HepG2 (cell line): Measurements from ENCODE around the gene PLCB1. TPM values are rescaled to one million over a fixed set of nuclear protein-coding genes. Genes with fewer than 3 reads are reported as not detected.

ENCODE experiments used
- ARID5B ChIP-seq: IDR thresholded peaks from 2 replicates; pipeline ENCODE4 v1.4.0; 2020; ENCODE audit warnings: mild to moderate bottlenecking, missing genetic modification reagents
- EP300 ChIP-seq, 3 experiments: sonication (generic) in 1 of 3; formaldehyde crosslinking in 1 of 3; IDR thresholded peaks; 2 replicates each; pipeline versions ENCODE4 v1.5.1 to v1.6.1; 2011 to 2020; ENCODE audit warnings: low read depth in 2 of 3, low read length in 2 of 3, borderline replicate concordance in 1 of 3, improper control_type of control experiment in 1 of 3, mild to moderate bottlenecking in 1 of 3, missing genetic modification reagents in 1 of 3, moderate library complexity in 1 of 3
- ESRRA ChIP-seq: sonication (generic); formaldehyde crosslinking; IDR thresholded peaks from 2 replicates; pipeline ENCODE4 v1.5.1; 2020; ENCODE audit warnings: mild to moderate bottlenecking, low read depth, missing genetic modification reagents
- FOXA1 ChIP-seq, 2 experiments: fragments of 450-650 bp in 1 of 2; sonication (generic) in 1 of 2; formaldehyde crosslinking in 1 of 2; IDR thresholded peaks; 2 replicates each; pipeline versions ENCODE4 v1.4.0 to v1.6.1; 2016 to 2020; ENCODE audit warnings: missing genetic modification reagents in 1 of 2
- FOXA3 ChIP-seq: IDR thresholded peaks from 2 replicates; pipeline ENCODE4 v1.6.1; 2016; ENCODE audit warnings: missing genetic modification reagents, missing compliant biosample characterization
- FOXO1 ChIP-seq: sonication (generic); formaldehyde crosslinking; IDR thresholded peaks from 2 replicates; pipeline ENCODE4 v1.4.0; 2020; ENCODE audit warnings: missing genetic modification reagents
- GABPA ChIP-seq, 2 experiments: IDR thresholded peaks; 2 replicates each; pipeline ENCODE4 v1.6.1; 2011 to 2016; ENCODE audit warnings: low read depth in 2 of 2, low read length in 1 of 2, missing biosample characterization in 1 of 2, missing genetic modification characterization in 1 of 2
- HNF1B ChIP-seq: sonication (generic); formaldehyde crosslinking; IDR thresholded peaks from 2 replicates; pipeline ENCODE4 v1.5.1; 2020; ENCODE audit warnings: mild to moderate bottlenecking, moderate library complexity, missing genetic modification reagents
- PAXIP1 ChIP-seq: sonication (generic); formaldehyde crosslinking; conservative IDR thresholded peaks from 2 replicates; pipeline ENCODE4 v1.4.0; 2020; ENCODE audit warnings: mild to moderate bottlenecking, missing genetic modification reagents, moderate library complexity
- PLRG1 ChIP-seq: fragments of 450-650 bp; conservative IDR thresholded peaks from 2 replicates; pipeline ENCODE4 v1.6.1; 2016
- POGZ ChIP-seq: sonication (generic); formaldehyde crosslinking; IDR thresholded peaks from 2 replicates; pipeline ENCODE4 v1.4.0; 2020; ENCODE audit warnings: mild to moderate bottlenecking, missing genetic modification reagents
- RARA ChIP-seq: IDR thresholded peaks from 2 replicates; pipeline ENCODE4 v1.6.1; 2016; ENCODE audit warnings: missing genetic modification reagents, missing compliant biosample characterization
- RCOR2 ChIP-seq: IDR thresholded peaks from 2 replicates; pipeline ENCODE4 v1.6.1; 2016; ENCODE audit warnings: missing biosample characterization, missing genetic modification reagents
- ZNF335 ChIP-seq: sonication (generic); formaldehyde crosslinking; IDR thresholded peaks from 2 replicates; pipeline ENCODE4 v1.4.0; 2020; ENCODE audit warnings: missing genetic modification reagents
- ZNF362 ChIP-seq: sonication (generic); formaldehyde crosslinking; IDR thresholded peaks from 2 replicates; pipeline ENCODE4 v1.4.0; 2020; ENCODE audit warnings: missing genetic modification reagents, mild to moderate bottlenecking, borderline replicate concordance
- ZNF556 ChIP-seq: sonication (generic); formaldehyde crosslinking; IDR thresholded peaks from 2 replicates; pipeline ENCODE4 v1.4.0; 2020; ENCODE audit warnings: mild to moderate bottlenecking, missing genetic modification reagents, borderline replicate concordance
- ZNF782 ChIP-seq: sonication (generic); formaldehyde crosslinking; IDR thresholded peaks from 2 replicates; pipeline ENCODE4 v1.4.0; 2020; ENCODE audit warnings: missing genetic modification reagents, mild to moderate bottlenecking, borderline replicate concordance
- polyA plus RNA-seq, 8 experiments: library from polyadenylated mRNA; depleted of rRNA in 3 of 8; stranded (reverse) in 7 of 8; unstranded in 1 of 8; fragments of >200 nt; fragmentation: Illumina TruSeq in 4 of 8; extraction: Trizol in 4 of 8; gene quantifications; 2 replicates each; pipeline versions ENCODE4 v1.2.1 to v1.2.3, GENCODE V29; 2011 to 2016; ENCODE audit warnings: low read depth in 4 of 8, missing spikeins in 1 of 8, mixed read lengths in 1 of 8; ENCODE audit not compliant: insufficient read depth in 1 of 8
- total RNA-seq, 5 experiments: library from RNA; depleted of rRNA; stranded (reverse); fragments of >200 nt; fragmentation: Illumina TruSeq; extraction: Trizol; gene quantifications; 2 replicates each; pipeline ENCODE4 v1.2.3, GENCODE V29; 2016; ENCODE audit warnings: low read depth in 1 of 5

Gene PLCB1
- total and polyA plus RNA-seq, 2 of the 13 experiments (the other 11 are each of a cell fraction or from before 2014, with no cell fraction given): 42.4 to 55.9 TPM

GRCh38 chr20:8858181-8858787 is 726.2 kb downstream of the PLCB1 start (continued):
- TF ChIP-seq HNF1B (CRISPR knock-in tag): no peak
- peak; percentile 50 for TF ChIP-seq FOXA3
- no peak for TF ChIP-seq GABPA (IDR thresholded peaks at IDR 0.05; ENCODE audit: low read depth, low read length)
- TF ChIP-seq GABPA (CRISPR knock-in tag; IDR thresholded peaks at IDR 0.05; ENCODE audit: low read depth): peak; percentile 64
- peak; percentile 78 for TF ChIP-seq RARA
- TF ChIP-seq ZNF782 (CRISPR knock-in tag): 0 out of 2 replicates have a peak, but pooled peaks have one; percentile 34
- TF ChIP-seq PLRG1: no peak
- TF ChIP-seq ESRRA (CRISPR knock-in tag): 0 out of 2 replicates have a peak, but pooled peaks have one; percentile 45
- no peak for TF ChIP-seq FOXA1 (IDR thresholded peaks at IDR 0.05)
- 0 out of 2 replicates have a peak, but pooled peaks have one; percentile 6 for TF ChIP-seq FOXA1 (CRISPR knock-in tag; IDR thresholded peaks at IDR 0.05)
- TF ChIP-seq POGZ (CRISPR knock-in tag): peak; percentile 70
- no peak for TF ChIP-seq RCOR2 (CRISPR knock-in tag)
- 0 out of 2 replicates have a peak, but pooled peaks have one; percentile 12 for TF ChIP-seq ZNF362
- no peak for TF ChIP-seq ZNF335 (CRISPR knock-in tag)
- peak; percentile 56 for TF ChIP-seq ARID5B (CRISPR knock-in tag)
- 0 out of 2 replicates have a peak, but pooled peaks have one; percentile 33 for TF ChIP-seq ZNF556 (CRISPR knock-in tag)
- peak; percentile 50; the same call in 1 of the 2 replicates for TF ChIP-seq PAXIP1
- peak in 1 of 2 experiments; percentile 41; a peak in 1 of 4 replicates for TF ChIP-seq EP300 (IDR thresholded peaks at IDR 0.05; ENCODE audit: low read depth in 2 of 2, low read length in 2 of 2)
- TF ChIP-seq EP300 (CRISPR knock-in tag; IDR thresholded peaks at IDR 0.05; ENCODE audit: borderline replicate concordance): no peak
- TF ChIP-seq FOXO1 (CRISPR knock-in tag): peak; percentile 54; the same call in 1 of the 2 replicates
